Endothelial cell of umbilical vein (primary cell): ENCODE data around the gene WDR49. TPM values are rescaled to one million over a fixed set of nuclear protein-coding genes. Genes with fewer than 3 reads are reported as not detected.

Experiments
- BruUV-seq: library from RNA; stranded (reverse); fragments of 400-500 nt; replicated peaks from 2 replicates; lab custom pipeline; 2021; lab: Mats Ljungman, UMichigan
- CTCF ChIA-PET: fragments of 300-600, 350-600 bp; sonication (Branson Sonifier 250); formaldehyde crosslinking; loops from one replicate; lab custom pipeline; 2021; ENCODE audit warnings: antibody characterized with exemption, inconsistent platforms; lab: Charles Lee
- POLR2A ChIA-PET: fragments of 300-600, 350-600 bp; sonication (Branson Sonifier 250); formaldehyde crosslinking; loops from one replicate; lab custom pipeline; 2021; ENCODE audit warnings: antibody characterized with exemption, inconsistent platforms; lab: Charles Lee
- DNase-seq: peaks from one replicate; pipeline ENCODE4 v3.0.0-alpha.2; 2011; ENCODE audit warnings: low read depth, low spot score
- FAIRE-seq: peaks from 2 replicates; lab custom pipeline; 2011; peaks lifted over from hg19 to GRCh38; lab: Jason Lieb, UNC
- H2AFZ ChIP-seq: 2 replicates; pipeline ENCODE4 v1.6.0; 2012; ENCODE audit warnings: low read depth, low read length, control low read depth, inconsistent platforms
- H3K27ac ChIP-seq: 2 replicates; pipeline ENCODE4 v1.5.1; 2011; ENCODE audit warnings: low read depth, mild to moderate bottlenecking, control low read depth, low read length, moderate library complexity; ENCODE audit not compliant: insufficient read depth
- H3K27me3 ChIP-seq, 2 experiments: 2 replicates each; pipeline versions ENCODE4 v1.6.0 to v1.6.1; 2011; ENCODE audit warnings: low read length in 2 of 2, mixed read lengths in 1 of 2; ENCODE audit not compliant: control insufficient read depth in 2 of 2, insufficient read depth in 2 of 2
- H3K36me3 ChIP-seq, 2 experiments: 2 replicates in 1 of 2; 3 replicates in 1 of 2; pipeline ENCODE4 v1.5.1; 2011; ENCODE audit warnings: low read length in 2 of 2, mild to moderate bottlenecking in 1 of 2, moderate library complexity in 1 of 2; ENCODE audit not compliant: control insufficient read depth in 2 of 2, insufficient read depth in 2 of 2; ENCODE audit errors: extremely low read depth in 1 of 2
- H3K4me1 ChIP-seq: 3 replicates; pipeline ENCODE4 v1.5.1; 2011; ENCODE audit warnings: mild to moderate bottlenecking, low read length; ENCODE audit not compliant: control insufficient read depth, insufficient read depth; ENCODE audit errors: extremely low read depth
- H3K4me2 ChIP-seq: 2 replicates; pipeline ENCODE4 v1.6.1; 2011; ENCODE audit warnings: low read length, control low read depth, mixed read lengths; ENCODE audit not compliant: insufficient read depth
- H3K4me3 ChIP-seq, 3 experiments: fragments of 200-600 bp in 1 of 3; sonication (generic), shearing (Covaris generic) in 1 of 3; replicated peaks in 1 of 3; 2 replicates each; pipeline ENCODE4 v1.5.1; 2011 to 2016; ENCODE audit warnings: control low read depth in 3 of 3, low read length in 3 of 3, mild to moderate bottlenecking in 2 of 3, inconsistent platforms in 1 of 3, low read depth in 1 of 3, moderate library complexity in 1 of 3; ENCODE audit not compliant: insufficient read depth in 1 of 3
- H3K79me2 ChIP-seq: 2 replicates; pipeline ENCODE4 v1.6.0; 2012; ENCODE audit warnings: low read length, inconsistent platforms; ENCODE audit not compliant: control insufficient read depth, insufficient read depth
- H3K9ac ChIP-seq: replicated peaks from 2 replicates; pipeline ENCODE3; 2011; ENCODE audit warnings: low read length, control low read depth; ENCODE audit not compliant: insufficient read depth; ENCODE audit errors: extremely low read depth
- H3K9me1 ChIP-seq: replicated peaks from 3 replicates; pipeline ENCODE4 v1.6.0; 2011; ENCODE audit warnings: mild to moderate bottlenecking, low read length; ENCODE audit not compliant: control insufficient read depth, insufficient read depth; ENCODE audit errors: extremely low read depth
- H3K9me3 ChIP-seq: replicated peaks from 2 replicates; pipeline ENCODE4 v1.5.1; 2012; ENCODE audit warnings: low read length, inconsistent platforms; ENCODE audit not compliant: control insufficient read depth, insufficient read depth
- H4K20me1 ChIP-seq: replicated peaks from 2 replicates; pipeline ENCODE3; 2011; ENCODE audit warnings: mild to moderate bottlenecking, low read length; ENCODE audit not compliant: control insufficient read depth, insufficient read depth; ENCODE audit errors: extremely low read depth
- EZH2 ChIP-seq: IDR thresholded peaks from 2 replicates; pipeline ENCODE4 v1.6.1; 2012; ENCODE audit warnings: borderline replicate concordance, low read depth, mild to moderate bottlenecking, moderate library complexity, low read length, inconsistent platforms; ENCODE audit not compliant: severe bottlenecking
- FOS ChIP-seq: IDR thresholded peaks from 2 replicates; pipeline ENCODE4 v1.6.1; 2011; ENCODE audit warnings: mild to moderate bottlenecking, low read length, moderate library complexity, borderline replicate concordance; ENCODE audit not compliant: insufficient read depth
- GATA2 ChIP-seq: IDR thresholded peaks from 2 replicates; pipeline ENCODE4 v1.7.0; 2011; ENCODE audit warnings: low read depth, mild to moderate bottlenecking, moderate library complexity, mixed read lengths, low read length; ENCODE audit not compliant: insufficient read length, insufficient read depth
- JUN ChIP-seq: IDR thresholded peaks from 2 replicates; pipeline ENCODE4 v1.6.1; 2011; ENCODE audit warnings: borderline replicate concordance, low read depth; ENCODE audit not compliant: insufficient read length, insufficient read depth
- MYC ChIP-seq: IDR thresholded peaks from one replicate; pipeline ENCODE4 v1.6.1; 2011; ENCODE audit warnings: mild to moderate bottlenecking, low read depth, low read length
- POLR2A ChIP-seq: IDR thresholded peaks from 2 replicates; pipeline ENCODE4 v1.6.1; 2012; ENCODE audit warnings: low read depth, mild to moderate bottlenecking, control low read depth, low read length
- POLR2AphosphoS5 ChIP-seq: IDR thresholded peaks from 2 replicates; pipeline ENCODE4 v1.6.1; 2012; ENCODE audit warnings: low read depth, mild to moderate bottlenecking, control low read depth, low read length, moderate library complexity; ENCODE audit not compliant: insufficient read depth
- dilution Hi-C: fragments of 300-500 bp; cut with MboI; formaldehyde crosslinking; loops from one replicate; pipeline ENCODE4 v1.15.0; 2019; ENCODE audit warnings: low sequenced_read_pairs; ENCODE audit not compliant: extremely low pct_ligation_motif_present
- intact Hi-C: fragments of 100-400 bp; cut with micrococcal nuclease; formaldehyde crosslinking; loops from one replicate; pipeline ENCODE4 v1.10.0; 2022
- polyA plus RNA-seq, 4 experiments: library from polyadenylated mRNA; depleted of rRNA in 3 of 4; stranded (reverse) in 3 of 4; unstranded in 1 of 4; fragments of >200 nt; gene quantifications; 2 replicates each; pipeline versions ENCODE4 v1.2.1 to v1.2.3, GENCODE V29; 2011 to 2012; ENCODE audit warnings: missing spikeins in 1 of 4
- total RNA-seq: library from RNA; stranded (reverse); gene quantifications from 2 replicates; pipeline ENCODE4 v1.2.3, GENCODE V29; 2021
- TF ChIP-seq, protein P1 (sequence below), 2 donors: IDR thresholded peaks; 1 replicate in 1 of 2; 2 replicates in 1 of 2; pipeline ENCODE4 v1.5.1; 2011; ENCODE audit warnings: low read length in 2 of 2, mild to moderate bottlenecking in 2 of 2, moderate library complexity in 2 of 2, control low read depth in 1 of 2, inconsistent platforms in 1 of 2, low read depth in 1 of 2; ENCODE audit not compliant: insufficient read depth in 1 of 2; ENCODE audit errors: extremely low read depth in 1 of 2
- TF ChIP-seq, protein P2 (sequence below): IDR thresholded peaks from 2 replicates; pipeline ENCODE4 v1.6.1; 2011; ENCODE audit not compliant: insufficient read depth, insufficient read length

WDR49 gene
- total and polyA plus RNA-seq, 2 donors (not counting 3 experiments of a cell fraction or from before 2014, with no cell fraction given), result not detected

DNA sequence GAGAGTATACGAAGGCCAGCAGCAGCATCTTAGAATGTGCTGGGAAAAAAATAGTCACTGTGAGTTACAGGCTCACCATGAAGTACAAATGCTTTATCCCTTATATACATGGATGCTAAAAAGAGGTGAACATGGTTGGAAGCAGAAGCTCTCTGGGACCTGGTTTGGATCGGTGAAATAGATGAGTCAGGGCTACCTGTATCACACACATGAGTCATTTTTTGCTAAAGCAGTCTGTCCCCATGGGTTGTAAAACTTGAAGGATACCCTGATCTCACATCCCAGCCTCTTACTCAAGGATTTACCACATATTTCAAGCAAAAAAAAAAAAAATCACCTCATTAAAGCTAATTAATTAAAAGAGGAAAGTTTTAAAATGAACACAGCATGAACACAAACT, 173.0 kb downstream of the WDR49 start:
- ChIA-PET POLR2A (no interaction called here), CTCF (no interaction called here)
- Histone ChIP-seq H4K20me1 (no peaks in the 10 kb centered on the region), H3K27ac (no peak overlapping the region), H3K9ac (no peak overlapping the region), H3K79me2 (no peaks in the 10 kb centered on the region), H3K4me3 (no peak overlapping the region), H3K4me1 (no peaks in the 10 kb centered on the region), H3K27me3 (no peaks in the 10 kb centered on the region), H3K9me3 (no peaks in the 10 kb centered on the region), H2AFZ (no peak overlapping the region), H3K36me3 (no peaks in the 10 kb centered on the region), H3K9me1 (no peaks in the 10 kb centered on the region), H3K4me2 (no peak overlapping the region)
- BruUV-seq, result no TSS peak
- FAIRE-seq (no peak), DNase-seq (no peak)
- dilution Hi-C loops (no loop called here), intact Hi-C loops (no loop called here)
- TF ChIP-seq JUN, result no peak
- TF ChIP-seq POLR2A, result no peak
- TF ChIP-seq MYC, result no peak
- no peak for TF ChIP-seq POLR2AphosphoS5
- no peak for TF ChIP-seq FOS
- TF ChIP-seq, protein P1, sequence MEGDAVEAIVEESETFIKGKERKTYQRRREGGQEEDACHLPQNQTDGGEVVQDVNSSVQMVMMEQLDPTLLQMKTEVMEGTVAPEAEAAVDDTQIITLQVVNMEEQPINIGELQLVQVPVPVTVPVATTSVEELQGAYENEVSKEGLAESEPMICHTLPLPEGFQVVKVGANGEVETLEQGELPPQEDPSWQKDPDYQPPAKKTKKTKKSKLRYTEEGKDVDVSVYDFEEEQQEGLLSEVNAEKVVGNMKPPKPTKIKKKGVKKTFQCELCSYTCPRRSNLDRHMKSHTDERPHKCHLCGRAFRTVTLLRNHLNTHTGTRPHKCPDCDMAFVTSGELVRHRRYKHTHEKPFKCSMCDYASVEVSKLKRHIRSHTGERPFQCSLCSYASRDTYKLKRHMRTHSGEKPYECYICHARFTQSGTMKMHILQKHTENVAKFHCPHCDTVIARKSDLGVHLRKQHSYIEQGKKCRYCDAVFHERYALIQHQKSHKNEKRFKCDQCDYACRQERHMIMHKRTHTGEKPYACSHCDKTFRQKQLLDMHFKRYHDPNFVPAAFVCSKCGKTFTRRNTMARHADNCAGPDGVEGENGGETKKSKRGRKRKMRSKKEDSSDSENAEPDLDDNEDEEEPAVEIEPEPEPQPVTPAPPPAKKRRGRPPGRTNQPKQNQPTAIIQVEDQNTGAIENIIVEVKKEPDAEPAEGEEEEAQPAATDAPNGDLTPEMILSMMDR (IDR thresholded peaks at IDR 0.05; ENCODE audit: extremely low read depth in 1 of 2, insufficient read depth in 1 of 2, low read depth in 1 of 2, low read length in 2 of 2), result no peak
- TF ChIP-seq EZH2, result no peak
- TF ChIP-seq GATA2, result no peak
- TF ChIP-seq, protein P2, sequence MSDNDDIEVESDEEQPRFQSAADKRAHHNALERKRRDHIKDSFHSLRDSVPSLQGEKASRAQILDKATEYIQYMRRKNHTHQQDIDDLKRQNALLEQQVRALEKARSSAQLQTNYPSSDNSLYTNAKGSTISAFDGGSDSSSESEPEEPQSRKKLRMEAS, result no peak
